K562 treated with DMSO at 1 percent for 48 hours (cell line): ENCODE measurements around the gene TMEM117. TPM values are rescaled to one million over a fixed set of nuclear protein-coding genes. Genes with fewer than 3 reads are reported as not detected.

Experiments used
- total RNA-seq: library from RNA; unstranded; fragments of 300-600 nt; gene quantifications from 2 replicates; pipeline ENCODE4 v1.2.3, GENCODE V29; 2022; ENCODE audit warnings: low replicate concordance; ENCODE audit errors: extremely low read depth

TMEM117 gene
- total RNA-seq = not detected in 2 replicates

DNA sequence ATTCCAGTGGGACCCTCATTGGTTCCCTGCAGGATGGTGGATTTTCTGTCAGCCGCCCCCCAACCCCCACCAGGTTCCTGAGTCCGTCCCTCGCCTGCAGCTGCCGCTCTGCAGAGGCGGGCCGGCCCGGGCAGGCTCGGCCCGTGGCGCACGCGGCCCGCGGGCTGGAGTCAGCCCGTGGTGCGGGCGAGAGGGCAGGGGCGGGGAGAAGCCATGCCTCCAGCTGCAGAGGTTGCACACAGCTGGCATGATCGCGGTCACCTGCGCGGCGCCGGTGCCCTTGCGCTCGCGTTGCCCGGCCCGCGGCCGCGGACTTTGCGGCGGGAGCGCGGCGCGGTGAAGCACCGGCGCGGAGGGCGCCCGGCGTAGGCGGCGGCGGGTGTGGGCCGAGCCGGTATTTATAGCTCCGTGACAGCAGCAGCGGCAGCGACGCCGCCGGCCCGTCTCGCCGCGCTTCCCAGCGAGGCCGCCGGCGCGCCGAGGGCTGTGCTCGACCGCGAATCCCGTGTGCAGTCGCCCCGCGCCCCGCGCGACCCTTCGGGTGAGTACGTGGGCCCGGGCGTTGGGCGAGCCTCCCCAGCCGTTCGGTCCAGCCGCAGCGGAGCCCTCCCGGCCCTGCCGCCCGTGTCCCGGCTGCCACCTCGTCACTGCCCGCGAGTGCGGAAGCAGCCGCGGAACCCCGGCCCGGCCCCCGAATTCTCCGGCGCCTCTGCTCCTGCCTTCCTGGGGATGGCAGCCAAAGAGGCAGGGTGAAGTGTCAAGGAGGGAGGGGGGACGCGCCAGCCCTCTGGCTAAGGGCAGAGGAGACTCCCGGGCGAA, at the start of gene TMEM117:
TSS of gene TMEM117 (plus strand) at position 426 of the 819 bp plus-strand sequence.

GRCh38 chr12:43805860-43806736, 29.8 kb upstream of the TMEM117 start, which contains the start of gene TWF1:
Gene TWF1 (minus strand): TSS chr12:43806317. CDS start chr12:43806245, 72 bp downstream.

Other genes with a start within 250 kb of the TMEM117 start
- not detected in 2 replicates for gene PUS7L, start 77.3 kb upstream of the TMEM117 start, total RNA-seq
- gene IRAK4, start 77.1 kb upstream of the TMEM117 start, total RNA-seq = not detected in 2 replicates
- gene TWF1, start 29.8 kb upstream of the TMEM117 start, total RNA-seq = not detected in 2 replicates